ENCODE results near the gene ZNF214.

DNA sequence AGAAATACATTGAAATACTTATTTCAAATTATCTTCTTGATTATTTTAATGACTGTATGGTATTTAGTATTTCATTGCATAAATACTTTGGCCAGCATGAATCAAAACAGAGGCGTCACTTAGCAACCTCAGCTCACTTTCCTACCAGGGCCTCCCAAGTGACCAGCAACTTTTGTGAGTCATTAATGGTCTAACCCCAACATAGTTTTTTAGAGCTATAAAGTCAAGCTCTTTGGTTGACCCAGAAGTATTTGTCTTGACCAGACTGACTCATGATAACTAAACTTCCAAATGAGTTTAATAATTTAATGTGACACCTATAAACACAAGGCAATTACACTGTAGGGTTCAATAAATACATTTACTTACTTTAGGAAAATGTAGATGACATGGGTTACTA, 40.7 kb upstream of the ZNF214 start:
- TF ChIP-seq POLR2A (IDR thresholded peaks at IDR 0.05; ENCODE audit: low read depth) (no peak), POLR2AphosphoS5 (IDR thresholded peaks at IDR 0.05) (no peak), EP300 (IDR thresholded peaks at IDR 0.05) (no peak)
- TF ChIP-seq, protein P1, sequence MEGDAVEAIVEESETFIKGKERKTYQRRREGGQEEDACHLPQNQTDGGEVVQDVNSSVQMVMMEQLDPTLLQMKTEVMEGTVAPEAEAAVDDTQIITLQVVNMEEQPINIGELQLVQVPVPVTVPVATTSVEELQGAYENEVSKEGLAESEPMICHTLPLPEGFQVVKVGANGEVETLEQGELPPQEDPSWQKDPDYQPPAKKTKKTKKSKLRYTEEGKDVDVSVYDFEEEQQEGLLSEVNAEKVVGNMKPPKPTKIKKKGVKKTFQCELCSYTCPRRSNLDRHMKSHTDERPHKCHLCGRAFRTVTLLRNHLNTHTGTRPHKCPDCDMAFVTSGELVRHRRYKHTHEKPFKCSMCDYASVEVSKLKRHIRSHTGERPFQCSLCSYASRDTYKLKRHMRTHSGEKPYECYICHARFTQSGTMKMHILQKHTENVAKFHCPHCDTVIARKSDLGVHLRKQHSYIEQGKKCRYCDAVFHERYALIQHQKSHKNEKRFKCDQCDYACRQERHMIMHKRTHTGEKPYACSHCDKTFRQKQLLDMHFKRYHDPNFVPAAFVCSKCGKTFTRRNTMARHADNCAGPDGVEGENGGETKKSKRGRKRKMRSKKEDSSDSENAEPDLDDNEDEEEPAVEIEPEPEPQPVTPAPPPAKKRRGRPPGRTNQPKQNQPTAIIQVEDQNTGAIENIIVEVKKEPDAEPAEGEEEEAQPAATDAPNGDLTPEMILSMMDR (IDR thresholded peaks at IDR 0.05): no peak
